SW480 (cell line): Measurements from ENCODE around the gene CIRBP.

Source experiments
- DNase-seq: peaks from one replicate; pipeline ENCODE4 v3.0.0-alpha.2; 2016; ENCODE audit warnings: low spot score

The CIRBP gene

GRCh38 chr19:1230783-1231489 is 38.2 kb upstream of the CIRBP start:
- DNase-seq, result no peak

- DNase-seq, result no peak
Observed at GRCh38 chr19:1231729-1232637, 37.1 kb upstream of the CIRBP start.

GRCh38 chr19:1232652-1233072 is 36.5 kb upstream of the CIRBP start:
- DNase-seq, result no peak

GRCh38 chr19:1233115-1233667 is 35.9 kb upstream of the CIRBP start:
- no peak for DNase-seq

DNA sequence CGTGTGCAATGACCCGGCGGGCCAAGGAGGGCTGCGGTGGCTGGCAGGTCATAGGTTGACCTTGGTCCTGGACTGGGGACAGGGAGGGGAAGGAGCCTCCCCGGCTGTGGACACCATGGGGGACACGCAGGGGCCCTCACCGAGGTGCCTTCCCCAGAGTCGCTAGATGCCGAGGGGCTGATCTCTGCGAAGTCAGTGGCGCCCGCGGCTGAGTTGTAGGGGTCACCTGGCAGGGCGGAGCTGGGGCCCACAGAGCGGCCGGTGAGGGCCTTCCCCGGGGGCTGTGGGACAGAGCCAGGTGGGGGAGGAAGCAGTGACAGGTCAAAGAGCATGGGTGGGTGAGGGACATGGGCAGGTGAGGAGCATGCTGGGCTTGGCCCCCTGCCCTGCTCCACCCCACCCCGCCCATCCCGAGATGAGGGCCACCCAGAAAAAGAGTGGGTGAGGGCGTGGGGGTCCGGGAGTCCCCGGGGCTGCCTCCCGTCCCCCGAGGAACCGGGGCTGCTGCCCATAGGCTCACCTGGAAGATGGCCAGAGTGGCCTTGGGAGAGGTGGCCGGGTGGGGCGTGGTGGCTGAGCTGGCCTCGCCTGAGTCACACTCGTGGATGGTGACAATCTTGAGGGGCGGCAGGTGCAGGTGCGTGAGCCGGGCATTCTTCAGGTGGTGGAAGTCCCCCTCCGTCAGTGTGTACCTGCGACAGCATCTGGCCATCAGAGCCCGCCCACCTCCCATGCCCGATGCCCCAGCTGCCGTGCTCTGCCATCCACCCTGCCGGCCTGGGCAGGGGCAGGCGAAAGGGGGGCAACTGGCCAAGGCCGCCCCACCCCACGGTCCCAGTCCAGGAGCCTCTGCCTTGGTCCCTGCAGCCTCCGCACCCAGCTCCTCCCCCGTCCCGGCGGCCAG is 34.8 kb upstream of the CIRBP start:
- DNase-seq, result no peak

- no peak for DNase-seq
Observed at GRCh38 chr19:1234955-1235380, 34.2 kb upstream of the CIRBP start.

DNA sequence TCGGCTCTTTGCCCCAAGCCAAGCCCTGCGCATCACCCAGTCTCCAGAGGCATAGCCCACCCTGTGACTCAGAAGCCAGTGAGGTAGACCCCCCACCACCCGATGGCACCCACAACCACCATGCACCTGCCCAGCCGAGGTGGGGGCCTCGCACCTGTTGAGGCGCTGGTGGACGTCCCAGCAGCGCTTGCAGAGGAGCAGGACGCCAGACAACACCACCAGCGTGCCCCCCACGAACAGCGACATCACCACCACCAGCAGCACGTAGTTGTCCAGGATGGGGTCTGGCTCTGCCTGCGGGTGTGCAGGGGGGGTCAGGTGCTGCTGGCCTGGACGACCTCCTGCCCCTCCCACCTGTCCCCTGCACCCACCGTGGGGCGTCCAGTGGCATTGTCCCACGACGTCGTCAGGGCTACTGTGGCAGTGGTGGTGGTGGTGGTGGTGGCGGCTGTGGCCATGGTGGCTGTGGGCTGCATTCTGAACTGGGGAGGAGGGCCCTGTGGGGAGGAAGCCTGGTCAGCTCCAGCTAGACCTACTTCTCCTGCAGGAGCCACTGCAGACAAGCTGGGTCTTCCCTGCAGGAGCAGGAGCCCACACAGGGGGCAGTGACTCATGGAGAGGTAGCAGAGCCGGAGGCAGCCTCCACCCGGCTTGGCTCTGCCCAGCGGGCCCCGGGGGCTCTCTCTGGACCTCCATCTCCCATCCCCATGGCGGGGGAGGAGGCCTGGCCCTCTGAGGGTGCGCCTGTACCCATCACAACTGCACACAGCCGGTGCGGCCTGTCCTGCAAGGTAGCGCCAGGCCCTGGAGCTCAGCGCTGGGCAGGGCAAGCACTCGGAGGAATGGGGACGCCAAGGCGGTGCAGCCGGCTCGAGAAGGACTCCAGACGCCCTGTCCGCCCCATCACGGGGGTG is 33.2 kb upstream of the CIRBP start:
- DNase-seq, result no peak

DNA sequence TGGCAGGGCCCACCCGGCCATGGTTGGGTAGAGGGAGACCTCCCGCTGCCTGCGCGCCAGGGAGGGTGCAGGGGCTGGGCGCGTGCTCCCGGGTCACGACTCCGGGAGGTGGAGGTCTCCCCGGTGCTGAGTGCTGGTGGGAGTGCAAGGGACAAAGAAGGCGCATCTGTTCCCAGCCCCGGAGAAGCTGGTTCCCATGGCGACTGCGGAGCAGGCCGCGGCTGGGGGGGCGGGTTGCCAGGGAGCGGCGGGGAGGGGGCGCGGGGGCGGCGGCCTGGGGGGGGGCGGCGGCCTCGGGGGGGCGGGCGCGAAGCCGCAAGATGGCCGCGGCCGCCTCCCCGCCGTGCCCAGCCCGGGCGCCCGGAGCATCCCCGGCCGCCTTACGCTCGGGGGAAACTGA is 32.6 kb upstream of the CIRBP start:
- DNase-seq, result no peak

GRCh38 chr19:1237027-1237659 is 32.0 kb upstream of the CIRBP start:
- DNase-seq, result no peak

DNA sequence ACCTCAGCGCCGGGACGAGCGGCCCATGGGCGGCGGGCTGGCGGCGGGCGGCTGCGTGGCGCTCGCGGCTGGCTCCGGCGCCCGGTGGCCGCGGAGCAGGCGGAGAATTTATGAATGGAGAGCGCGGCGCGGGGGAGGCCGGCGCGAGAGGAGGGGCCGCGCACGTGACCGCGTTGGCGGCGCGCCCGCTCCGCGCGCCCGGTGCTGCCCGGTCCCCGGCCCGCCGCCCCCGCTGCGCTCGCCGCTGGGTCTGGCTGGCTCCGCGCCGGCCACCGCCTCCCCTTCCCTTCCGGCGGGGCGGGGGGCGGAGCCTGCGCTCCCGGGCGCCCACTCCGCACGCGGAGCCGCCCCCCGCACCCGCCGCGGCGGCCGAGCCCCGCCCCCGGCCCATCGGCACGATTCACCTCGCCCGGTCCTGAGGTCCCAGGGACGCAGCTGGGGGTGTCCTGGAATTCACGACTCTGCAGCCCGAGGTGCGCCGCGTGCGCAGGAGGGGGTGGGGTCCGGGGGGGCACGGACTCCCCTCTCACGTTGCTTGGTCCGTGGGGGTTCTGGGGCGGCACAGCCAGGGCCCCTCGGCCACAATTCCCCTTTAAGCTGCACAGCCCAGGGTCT is 31.3 kb upstream of the CIRBP start, which contains the start of gene CBARP:
CBARP (minus strand) TSS at position 252 of the 615 bp plus-strand sequence. CDS start 1,905 bp downstream, outside the sequence.
- no peak for DNase-seq

DNA sequence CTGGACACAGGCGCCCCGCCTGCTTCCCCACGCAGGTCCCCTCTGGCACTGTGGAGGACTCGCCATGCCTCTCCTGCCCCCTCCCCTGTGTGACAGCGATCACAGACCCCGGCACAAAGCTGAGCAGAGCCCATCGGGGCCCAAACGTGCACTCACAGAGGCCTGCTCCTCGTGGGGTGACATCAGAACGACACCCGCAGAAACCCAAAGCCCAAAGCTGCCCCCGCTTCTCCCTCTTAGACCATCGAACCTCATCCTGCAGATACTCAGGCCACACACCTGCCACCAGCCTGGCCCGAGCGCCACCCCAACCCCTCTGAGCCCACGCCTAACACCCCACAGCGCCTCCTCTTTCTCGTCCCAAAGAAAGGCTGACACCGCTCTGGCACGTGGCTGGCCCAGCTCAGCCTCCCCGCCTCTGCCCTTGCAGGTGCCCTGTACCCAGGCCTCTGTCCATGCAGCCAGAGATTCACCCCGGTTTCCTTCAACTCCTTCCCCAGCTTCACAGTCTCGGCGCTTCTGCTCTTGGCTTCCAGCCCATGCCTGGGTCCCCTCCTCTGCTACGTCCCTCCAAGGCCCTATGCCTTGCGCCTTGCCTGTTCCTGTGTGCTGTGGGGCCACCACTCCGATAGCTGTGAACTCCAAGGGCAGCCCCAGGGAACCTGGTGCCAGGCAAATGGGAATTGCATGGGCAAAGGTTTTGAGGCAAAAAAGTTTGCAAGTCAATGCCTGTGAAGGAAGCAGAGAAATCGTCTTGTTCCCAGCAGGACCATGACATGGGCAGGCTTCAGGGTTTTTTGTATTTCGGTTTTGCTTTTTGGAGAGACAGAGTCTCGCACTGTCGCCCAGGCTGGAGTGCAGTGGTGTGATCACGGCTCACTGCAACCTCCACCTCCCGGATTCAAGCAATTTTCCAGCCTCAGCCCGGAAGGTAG is 30.5 kb upstream of the CIRBP start:
- no peak for DNase-seq

DNA sequence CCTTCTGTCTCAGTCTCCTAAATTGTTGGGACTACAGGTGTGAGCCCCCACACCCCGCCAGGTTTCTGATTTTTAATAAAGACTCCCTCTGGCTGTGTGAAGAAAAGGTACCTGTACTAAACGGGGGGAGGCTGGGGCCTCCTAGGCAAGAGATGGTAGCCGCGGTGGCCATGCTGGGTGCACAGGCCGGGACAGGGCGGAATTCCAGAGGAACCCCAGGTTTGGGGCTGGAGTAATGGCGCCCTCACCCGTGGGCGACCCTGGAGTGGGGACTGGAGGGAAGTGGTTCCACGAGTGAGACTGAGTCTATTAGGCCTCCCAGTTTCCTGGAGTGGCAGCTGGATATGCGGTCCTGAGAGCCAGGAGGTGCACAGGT is 29.7 kb upstream of the CIRBP start:
- no peak for DNase-seq

- DNase-seq, result peak; percentile 71
Observed at GRCh38 chr19:1239796-1240737, 29.1 kb upstream of the CIRBP start.

- no peak for DNase-seq
Observed at GRCh38 chr19:1240925-1241324, 28.2 kb upstream of the CIRBP start.

GRCh38 chr19:1241417-1242095 is 27.6 kb upstream of the CIRBP start, which contains the start of gene ATP5F1D:
Gene ATP5F1D, plus strand, starts transcription at chr19:1241751. Its CDS starts 100 bp downstream, at chr19:1241851.
- DNase-seq, result peak; percentile 84

- DNase-seq, result peak; percentile 63
Observed at GRCh38 chr19:1243768-1244692, 25.1 kb upstream of the CIRBP start.
